ENCODE results near the gene CLASP1.

GRCh38 chr2:121603185-121603584 is 46.1 kb downstream of the CLASP1 start:
- TF ChIP-seq EZH2 (IDR thresholded peaks at IDR 0.05; ENCODE audit: borderline replicate concordance) (no peak), EZH2phosphoT487 (IDR thresholded peaks at IDR 0.05; ENCODE audit: low read depth, severe bottlenecking, unreplicated experiment) (no peak)
- TF ChIP-seq, protein P1, sequence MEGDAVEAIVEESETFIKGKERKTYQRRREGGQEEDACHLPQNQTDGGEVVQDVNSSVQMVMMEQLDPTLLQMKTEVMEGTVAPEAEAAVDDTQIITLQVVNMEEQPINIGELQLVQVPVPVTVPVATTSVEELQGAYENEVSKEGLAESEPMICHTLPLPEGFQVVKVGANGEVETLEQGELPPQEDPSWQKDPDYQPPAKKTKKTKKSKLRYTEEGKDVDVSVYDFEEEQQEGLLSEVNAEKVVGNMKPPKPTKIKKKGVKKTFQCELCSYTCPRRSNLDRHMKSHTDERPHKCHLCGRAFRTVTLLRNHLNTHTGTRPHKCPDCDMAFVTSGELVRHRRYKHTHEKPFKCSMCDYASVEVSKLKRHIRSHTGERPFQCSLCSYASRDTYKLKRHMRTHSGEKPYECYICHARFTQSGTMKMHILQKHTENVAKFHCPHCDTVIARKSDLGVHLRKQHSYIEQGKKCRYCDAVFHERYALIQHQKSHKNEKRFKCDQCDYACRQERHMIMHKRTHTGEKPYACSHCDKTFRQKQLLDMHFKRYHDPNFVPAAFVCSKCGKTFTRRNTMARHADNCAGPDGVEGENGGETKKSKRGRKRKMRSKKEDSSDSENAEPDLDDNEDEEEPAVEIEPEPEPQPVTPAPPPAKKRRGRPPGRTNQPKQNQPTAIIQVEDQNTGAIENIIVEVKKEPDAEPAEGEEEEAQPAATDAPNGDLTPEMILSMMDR (IDR thresholded peaks at IDR 0.05; ENCODE audit: poor library complexity), result no peak

Data from hepatocyte (in vitro differentiated cells).